Activated CD8-positive, alpha-beta memory T cell treated with anti-CD3 and anti-CD28 coated beads for 48 hours (primary cell): ENCODE measurements around the gene PRKCH.

Source experiments
- DNase-seq, 3 experiments: peaks; one replicate each; pipeline ENCODE4 v3.0.0-alpha.2; 2020; ENCODE audit warnings: low read depth in 2 of 3, low spot score in 2 of 3

PRKCH gene

GRCh38 chr14:61362072-61362750, 40.8 kb downstream of the PRKCH start:
- DNase-seq, result no peak

GRCh38 chr14:61364243-61364642, 42.9 kb downstream of the PRKCH start:
- DNase-seq, result no peak

DNA sequence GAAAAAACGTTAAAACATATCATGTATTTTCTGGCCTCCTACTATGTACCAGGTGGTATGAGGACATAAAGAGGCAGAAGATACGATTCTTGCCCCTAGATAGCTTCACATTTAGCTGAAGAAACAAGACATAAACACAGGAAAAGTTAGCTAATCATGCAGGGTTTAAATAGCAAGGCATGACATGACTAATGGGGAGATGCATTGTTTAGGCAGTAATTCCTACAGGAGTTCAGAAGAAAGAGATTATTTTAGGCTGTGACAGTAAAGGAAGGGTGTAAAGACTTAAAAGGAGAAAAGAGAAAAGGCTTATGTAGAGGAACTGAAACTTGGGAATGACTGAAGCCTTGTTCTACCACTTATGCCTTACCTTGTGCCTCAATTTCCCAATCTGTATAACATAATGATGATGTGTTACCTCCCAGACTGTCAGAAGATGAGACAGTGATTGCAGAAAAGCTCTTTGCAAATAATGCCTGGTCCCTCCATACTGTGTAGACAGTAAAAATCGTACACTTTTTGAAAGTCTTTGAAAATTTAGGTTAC, 44.4 kb downstream of the PRKCH start:
- DNase-seq, result no peak

GRCh38 chr14:61368114-61368710, 46.8 kb downstream of the PRKCH start:
- no peak for DNase-seq

- no peak for DNase-seq
Measured at GRCh38 chr14:61368781-61369453, 47.5 kb downstream of the PRKCH start.

GRCh38 chr14:61369454-61369810, 48.1 kb downstream of the PRKCH start:
- no peak for DNase-seq

DNA sequence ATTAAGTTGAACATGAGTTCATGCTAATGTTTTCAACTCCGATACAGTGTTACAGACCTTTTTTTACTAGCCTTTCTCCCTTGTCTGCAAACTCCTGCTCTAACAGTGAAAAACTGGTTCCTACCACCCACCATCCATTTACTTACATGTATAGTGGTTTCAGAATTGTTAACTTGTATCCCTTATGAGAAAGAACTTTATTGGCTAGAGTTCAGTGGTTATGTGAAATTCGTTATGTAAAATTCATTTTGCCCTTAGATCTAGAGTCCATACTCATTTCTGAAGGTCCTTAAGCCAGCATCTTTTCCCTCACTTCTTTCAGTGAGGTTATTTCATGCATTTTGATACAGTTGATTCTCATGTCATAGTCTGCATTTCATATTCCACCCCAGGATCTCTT, 51.0 kb downstream of the PRKCH start:
- DNase-seq, result no peak

DNA sequence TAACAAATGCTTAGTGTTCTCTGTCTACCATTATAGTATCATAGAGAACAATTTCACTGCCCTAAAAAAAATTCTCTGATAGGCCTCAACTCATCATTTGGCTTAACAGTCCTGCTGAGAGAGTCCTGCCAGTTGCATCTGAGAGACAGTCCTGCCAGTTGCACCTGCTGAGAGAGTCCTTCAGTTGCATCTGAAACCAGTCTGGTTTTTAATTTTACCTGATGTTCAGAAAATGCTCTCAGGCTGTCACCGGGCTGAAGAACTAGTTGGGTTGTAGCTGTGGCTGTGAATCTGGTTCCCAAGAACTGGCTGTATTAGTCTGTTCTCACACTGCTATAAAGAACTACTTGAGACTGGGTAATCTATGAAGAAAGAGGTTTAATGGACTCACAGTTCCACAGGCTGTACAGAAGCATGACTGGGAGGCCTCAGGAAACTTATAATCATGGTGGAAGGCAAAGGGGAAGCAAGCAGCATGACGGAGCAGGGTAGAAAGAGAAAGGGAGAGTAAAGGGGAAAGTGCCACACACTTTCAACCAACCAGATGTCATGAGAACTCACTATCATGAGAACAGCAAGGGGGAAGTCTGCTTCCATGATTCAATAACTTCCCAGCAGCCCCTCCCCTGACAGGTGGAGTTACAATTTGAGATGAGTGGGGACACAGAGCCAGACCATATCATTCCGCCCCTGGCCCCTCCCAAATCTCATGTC, 51.6 kb downstream of the PRKCH start:
- DNase-seq, result no peak

DNA sequence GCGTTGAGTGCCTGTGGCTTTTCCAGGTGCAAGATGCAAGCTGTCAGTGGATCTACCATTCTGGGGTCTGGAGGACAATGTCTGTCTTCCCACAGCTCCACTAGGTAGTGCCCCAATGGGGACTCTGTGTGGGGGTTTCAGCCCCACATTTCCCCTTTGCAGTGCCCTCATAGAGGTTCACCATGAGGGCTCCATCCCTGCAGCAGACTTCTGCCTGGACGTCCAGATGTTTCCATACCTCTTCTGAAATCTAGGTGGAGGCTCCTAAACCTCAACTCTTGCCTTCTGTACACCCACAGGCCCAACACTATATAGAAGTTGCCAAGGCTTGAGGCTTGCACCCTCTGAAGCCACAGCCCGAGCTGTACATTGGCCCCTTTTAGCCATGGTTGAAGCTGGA, 52.9 kb downstream of the PRKCH start:
- DNase-seq, result no peak

DNA sequence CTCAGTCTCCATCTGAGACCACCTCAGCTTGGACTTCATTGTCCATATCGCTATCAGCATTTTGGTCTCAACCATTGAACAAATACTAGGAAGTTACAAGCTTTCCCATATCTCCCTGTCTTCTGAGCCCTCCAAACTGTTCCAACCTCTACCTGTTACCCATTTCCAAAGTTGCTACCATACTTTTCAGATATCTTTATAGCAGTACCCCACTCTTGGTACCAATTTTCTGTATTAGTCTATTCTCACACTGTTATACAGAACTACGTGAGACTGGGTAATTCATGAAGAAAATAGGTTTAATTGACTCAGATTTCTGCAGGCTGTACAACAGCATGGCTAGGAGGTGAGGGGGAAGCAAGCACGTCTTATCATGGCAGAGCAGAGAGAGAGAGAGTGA, 53.8 kb downstream of the PRKCH start:
- no peak for DNase-seq

DNA sequence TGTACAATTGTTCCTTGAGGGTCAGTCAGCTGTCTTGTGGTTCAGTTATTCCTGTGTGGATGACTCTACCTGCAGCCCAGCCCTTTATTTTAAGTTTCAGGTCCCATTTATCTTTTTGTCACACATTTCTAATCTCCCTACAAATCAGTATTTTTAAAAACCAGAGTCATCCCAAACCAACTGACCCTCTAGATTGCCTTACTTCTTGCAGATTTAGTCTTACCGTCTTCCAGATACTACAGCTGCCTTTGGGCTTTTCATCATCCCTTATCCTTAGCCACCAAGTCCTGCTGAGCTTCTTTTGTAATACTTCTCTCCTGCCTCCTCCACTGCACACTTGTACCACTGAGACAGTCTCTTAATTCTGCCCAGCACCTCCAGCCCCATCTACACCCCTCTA, 54.9 kb downstream of the PRKCH start:
- DNase-seq, result no peak

- DNase-seq, result no peak
Measured at GRCh38 chr14:61377749-61378148, 56.4 kb downstream of the PRKCH start.

GRCh38 chr14:61379639-61380184, 58.3 kb downstream of the PRKCH start:
- DNase-seq, result no peak

- no peak for DNase-seq
Measured at GRCh38 chr14:61380984-61381383, 59.6 kb downstream of the PRKCH start.

DNA sequence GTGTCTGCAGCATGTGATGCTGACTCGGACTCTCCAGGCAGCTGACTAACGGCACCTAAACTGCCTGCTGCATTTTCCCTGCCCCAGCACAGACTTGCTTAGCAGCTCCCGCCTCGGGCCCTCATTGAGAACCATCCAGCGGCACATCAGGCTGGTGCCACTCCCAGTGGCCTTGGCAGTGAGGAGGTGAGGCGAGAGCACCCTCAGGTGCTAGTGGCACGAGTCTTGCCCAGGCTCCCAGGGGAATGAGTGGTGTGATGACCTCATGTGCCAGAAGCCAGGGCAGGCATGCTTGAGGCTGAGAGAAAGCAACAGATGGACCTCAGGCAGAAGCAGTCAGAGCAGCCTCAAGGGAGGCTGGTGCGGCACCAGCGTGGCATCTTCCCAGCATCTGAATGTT, 60.2 kb downstream of the PRKCH start:
- no peak for DNase-seq

GRCh38 chr14:61382842-61383241, 61.5 kb downstream of the PRKCH start:
- DNase-seq, result no peak

DNA sequence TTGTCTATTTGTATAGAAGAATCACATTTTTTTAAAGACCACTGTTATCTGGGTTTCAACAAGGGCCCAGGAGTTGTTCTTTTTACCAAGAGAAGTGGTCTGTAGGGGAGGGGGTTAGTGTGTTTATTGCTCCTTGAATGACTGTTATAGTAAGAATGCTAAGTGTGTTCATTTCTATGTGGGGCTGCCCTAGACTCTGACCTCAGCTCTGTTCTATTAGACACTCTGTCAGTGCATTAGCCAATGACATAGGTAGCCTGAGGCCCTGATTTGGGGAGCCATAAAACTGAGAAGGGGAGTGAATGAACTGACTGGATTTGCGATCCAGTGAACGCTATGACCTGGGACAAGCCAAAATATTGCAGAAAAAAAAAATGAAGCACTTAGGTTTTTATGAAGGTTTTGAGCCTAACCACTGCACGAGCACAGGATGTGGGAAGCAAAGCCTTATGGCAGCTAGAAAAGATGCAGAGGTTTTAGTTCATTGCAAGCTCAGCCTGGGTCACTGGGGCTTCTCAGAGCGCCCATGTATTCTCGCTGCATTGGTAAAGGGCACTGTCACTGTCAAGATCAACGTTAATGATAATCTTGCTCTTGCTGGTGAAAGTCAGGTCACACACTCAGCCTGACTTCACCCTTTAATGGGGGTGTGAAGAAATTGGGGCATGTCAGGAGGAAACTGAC, 63.8 kb downstream of the PRKCH start:
- no peak for DNase-seq

DNA sequence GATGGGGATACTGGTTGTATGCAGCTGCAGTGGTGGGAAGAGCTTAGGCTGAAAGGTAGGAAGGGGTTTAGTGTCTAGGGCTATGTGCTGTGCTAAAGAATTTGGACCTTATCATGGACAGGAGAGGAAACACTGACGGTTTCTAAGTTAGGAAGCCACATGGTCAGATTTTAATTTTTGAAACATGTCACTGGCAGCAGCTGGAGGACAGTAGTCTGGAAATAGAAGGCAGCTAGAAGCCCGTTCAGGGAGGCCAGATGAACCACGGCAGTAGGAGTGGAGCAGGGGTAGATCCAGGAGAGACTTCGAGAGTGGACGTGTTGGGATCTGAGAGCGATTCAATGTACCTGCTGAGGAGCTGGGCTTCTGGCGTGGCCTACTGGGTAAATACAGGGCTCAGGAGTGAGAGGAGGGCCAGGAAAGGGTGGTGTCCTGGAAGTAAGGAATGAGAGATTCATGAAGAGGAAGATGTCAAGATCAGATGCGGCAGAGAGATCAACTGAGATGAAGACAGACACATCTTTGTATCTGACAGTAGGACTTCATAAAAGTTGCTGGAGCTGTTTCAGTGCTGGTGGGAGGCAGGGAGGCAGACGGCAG, 64.9 kb downstream of the PRKCH start:
- no peak for DNase-seq

DNA sequence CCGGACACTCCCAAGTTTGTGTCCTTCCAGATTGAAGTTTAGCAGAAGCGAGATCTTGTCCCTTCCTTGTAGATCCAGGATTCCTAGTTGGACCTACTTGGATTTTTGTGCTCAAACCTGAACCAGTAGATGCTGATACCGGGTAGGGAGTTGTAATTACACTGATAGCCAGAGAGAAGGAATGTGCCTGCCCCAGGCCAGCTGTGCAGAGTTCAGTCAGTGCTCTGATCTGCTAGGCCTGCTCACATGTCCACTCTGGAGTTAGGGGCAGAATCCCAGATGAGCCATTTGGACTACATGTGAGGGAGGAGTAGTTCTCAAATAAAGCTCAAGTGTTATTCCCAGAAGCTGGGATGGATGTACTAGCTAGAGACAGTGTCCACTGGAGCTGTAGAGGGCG, 65.7 kb downstream of the PRKCH start:
- DNase-seq, result no peak

DNA sequence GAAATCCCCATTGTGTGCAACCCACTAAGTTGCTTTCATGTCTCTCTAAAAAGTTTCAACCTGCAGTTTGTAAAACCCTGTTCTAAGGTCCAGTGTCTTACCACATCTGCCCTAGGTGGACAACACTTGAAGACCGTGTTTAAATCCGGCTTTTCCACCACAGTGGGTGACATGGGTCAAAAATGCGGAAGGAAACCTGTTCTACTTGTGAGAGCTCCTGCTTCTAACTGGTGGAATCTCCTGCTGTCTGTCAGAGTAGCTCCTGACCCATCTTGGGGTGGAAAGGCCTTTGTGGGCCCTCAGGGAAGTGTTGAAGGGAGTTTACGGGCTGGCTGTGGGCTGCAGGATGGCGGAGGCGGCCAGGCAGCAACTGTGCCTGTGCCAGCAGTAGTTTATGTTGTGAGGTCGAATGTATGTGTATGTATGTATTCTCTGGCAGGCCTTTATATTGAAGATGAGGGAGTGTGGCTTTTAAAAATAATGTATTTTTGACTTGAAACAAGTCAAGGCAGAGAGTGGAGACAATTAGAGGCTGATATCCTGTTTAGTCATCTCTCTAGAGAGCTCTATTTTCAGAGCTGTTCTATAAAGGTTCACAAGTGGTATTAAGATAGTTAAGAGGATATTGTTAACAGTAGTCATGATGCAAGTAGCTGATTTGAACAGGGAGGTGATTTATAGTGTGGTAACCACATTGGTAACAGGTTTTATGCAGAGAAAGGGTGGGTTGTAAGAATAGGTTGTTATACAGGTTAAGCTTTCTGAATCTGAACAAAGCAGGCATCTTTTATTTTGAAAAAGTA, 67.0 kb downstream of the PRKCH start:
- peak in 1 of 3 experiments; percentile 31 for DNase-seq
